ENCODE measurements around the gene TBCK.
"Not testable (repeated sequence)": the region's sequence is repeated elsewhere in the genome, so short reads cannot be mapped to it uniquely, and the experiment has no call there.

The TBCK gene

GRCh38 chr4:106119949-106120555, 196.0 kb downstream of the TBCK start:
- not testable (repeated sequence) for H3K27ac Mint-ChIP-seq; H3K9me3 Mint-ChIP-seq; H3K4me3 Mint-ChIP-seq; H3K4me1 Mint-ChIP-seq; ATAC-seq (replicated peaks); H3K27me3 Mint-ChIP-seq; DNase-seq
- peaks cover 30 to 42% of the 10 kb centered on the region in 2 donors for H3K36me3 Mint-ChIP-seq

- H3K36me3 Mint-ChIP-seq, result peaks cover 57 to 66% of the 10 kb centered on the region in 2 donors
- peaks cover 0 to 2% of the 10 kb centered on the region in 2 donors for H3K4me1 Mint-ChIP-seq
- no peak overlapping the region for H3K4me3 Mint-ChIP-seq
- H3K9me3 Mint-ChIP-seq, result peaks cover 20 to 22% of the 10 kb centered on the region in 2 donors
- H3K27ac Mint-ChIP-seq, result no peak overlapping the region
- no peaks in the 10 kb centered on the region for H3K27me3 Mint-ChIP-seq
- DNase-seq (no peak), ATAC-seq (replicated peaks) (no peak)
These were observed 200.0 kb downstream of the TBCK start for GRCh38 chr4:106116025-106116424.

- peaks cover 26 to 28% of the 10 kb centered on the region in 2 donors for H3K9me3 Mint-ChIP-seq
- ATAC-seq (replicated peaks) (no peak), DNase-seq (no peak)
- no peaks in the 10 kb centered on the region for H3K27me3 Mint-ChIP-seq
- H3K4me3 Mint-ChIP-seq, result no peak overlapping the region
- H3K36me3 Mint-ChIP-seq, result peaks cover 66 to 76% of the 10 kb centered on the region in 2 donors
- no peak overlapping the region for H3K27ac Mint-ChIP-seq
- H3K4me1 Mint-ChIP-seq, result peaks cover 0 to 2% of the 10 kb centered on the region in 2 donors
These were observed 201.7 kb downstream of the TBCK start for GRCh38 chr4:106114270-106114669.

- Mint-ChIP-seq H3K9me3 (peaks cover 40 to 41% of the 10 kb centered on the region in 2 donors), H3K36me3 (peaks cover 82 to 90% of the 10 kb centered on the region in 2 donors)
- DNase-seq; H3K27me3 Mint-ChIP-seq; ATAC-seq (replicated peaks); H3K27ac Mint-ChIP-seq; H3K4me3 Mint-ChIP-seq; H3K4me1 Mint-ChIP-seq: not testable (repeated sequence)
These were observed 204.1 kb downstream of the TBCK start for GRCh38 chr4:106111778-106112469.

DNA sequence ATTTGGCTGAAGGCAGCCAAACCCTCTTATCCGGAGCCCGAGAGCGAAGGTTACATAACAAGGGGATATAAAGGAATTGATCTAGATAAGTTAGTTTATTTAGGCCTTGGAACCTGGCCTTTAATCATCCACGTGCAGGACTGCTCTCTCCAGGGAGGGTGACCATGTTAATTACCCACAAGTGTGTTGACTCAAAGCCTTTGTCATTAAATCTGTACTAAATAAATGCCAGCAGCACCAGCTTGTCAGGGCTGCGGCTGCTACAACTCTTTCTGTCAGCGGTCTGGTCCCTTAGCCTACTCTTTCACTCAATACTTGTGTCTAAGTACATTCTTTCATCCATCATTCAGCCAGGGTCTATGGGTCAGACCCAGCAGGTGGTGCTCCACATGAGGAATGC, 206.1 kb downstream of the TBCK start:
- Mint-ChIP-seq H3K9me3 (peaks cover 45 to 50% of the 10 kb centered on the region in 2 donors), H3K36me3 (peaks cover 91 to 99% of the 10 kb centered on the region in 2 donors), H3K4me3 (no peak overlapping the region), H3K27ac (no peak overlapping the region), H3K4me1 (peaks cover 0 to 2% of the 10 kb centered on the region in 2 donors), H3K27me3 (no peaks in the 10 kb centered on the region)
- ATAC-seq (replicated peaks) (no peak), DNase-seq (no peak)

GRCh38 chr4:106105697-106106096, 210.3 kb downstream of the TBCK start:
- no peak for DNase-seq
- Mint-ChIP-seq H3K4me3 (no peak overlapping the region), H3K27ac (no peak overlapping the region), H3K9me3 (peaks cover 26 to 30% of the 10 kb centered on the region in 2 donors), H3K27me3 (no peaks in the 10 kb centered on the region), H3K36me3 (peaks cover 64 to 82% of the 10 kb centered on the region in 2 donors), H3K4me1 (peaks cover 0 to 2% of the 10 kb centered on the region in 2 donors)
- ATAC-seq (replicated peaks), result no peak

DNA sequence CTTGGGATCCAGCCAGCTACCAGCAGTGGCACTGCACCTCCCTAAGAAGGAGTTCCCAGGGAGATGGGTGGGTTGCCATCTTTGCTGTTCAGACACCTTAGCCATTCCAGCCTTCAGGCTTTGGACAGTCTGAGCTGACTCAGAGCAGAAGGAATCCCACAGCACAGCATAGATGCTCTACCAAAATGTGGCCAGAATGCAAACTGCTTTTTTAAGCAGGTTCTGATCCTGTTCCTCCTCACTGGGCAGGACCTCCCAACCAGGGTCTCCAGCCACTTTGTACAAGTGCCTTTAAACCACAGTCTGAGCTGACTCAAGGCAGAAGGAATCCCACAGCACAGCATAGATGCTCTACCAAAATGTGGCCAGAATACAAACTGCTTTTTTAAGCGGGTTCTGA, 211.7 kb downstream of the TBCK start:
- ATAC-seq (replicated peaks) (no peak), DNase-seq (no peak)
- Mint-ChIP-seq H3K4me1 (peaks cover 0 to 2% of the 10 kb centered on the region in 2 donors), H3K9me3 (peaks cover 20 to 23% of the 10 kb centered on the region in 2 donors), H3K27me3 (no peaks in the 10 kb centered on the region), H3K36me3 (peaks cover 59 to 71% of the 10 kb centered on the region in 2 donors), H3K27ac (no peak overlapping the region), H3K4me3 (no peak overlapping the region)

GRCh38 chr4:106096454-106096853, 219.6 kb downstream of the TBCK start:
- Mint-ChIP-seq H3K4me1 (no peaks in the 10 kb centered on the region), H3K4me3 (no peak overlapping the region), H3K27me3 (no peaks in the 10 kb centered on the region), H3K27ac (no peak overlapping the region), H3K36me3 (peaks cover 41 to 54% of the 10 kb centered on the region in 2 donors), H3K9me3 (peaks cover 8 to 9% of the 10 kb centered on the region in 2 donors)
- no peak for DNase-seq
- no peak for ATAC-seq (replicated peaks)

- H3K36me3 Mint-ChIP-seq, result peaks cover 48 to 58% of the 10 kb centered on the region in 2 donors
- H3K9me3 Mint-ChIP-seq, result peaks cover 18% of the 10 kb centered on the region in 2 donors
- no peak for ATAC-seq (replicated peaks)
- H3K27ac Mint-ChIP-seq, result no peak overlapping the region
- no peak overlapping the region for H3K4me3 Mint-ChIP-seq
- no peaks in the 10 kb centered on the region for H3K27me3 Mint-ChIP-seq
- DNase-seq, result no peak
- H3K4me1 Mint-ChIP-seq, result no peaks in the 10 kb centered on the region
These were observed 220.6 kb downstream of the TBCK start for GRCh38 chr4:106095408-106095807.

DNA sequence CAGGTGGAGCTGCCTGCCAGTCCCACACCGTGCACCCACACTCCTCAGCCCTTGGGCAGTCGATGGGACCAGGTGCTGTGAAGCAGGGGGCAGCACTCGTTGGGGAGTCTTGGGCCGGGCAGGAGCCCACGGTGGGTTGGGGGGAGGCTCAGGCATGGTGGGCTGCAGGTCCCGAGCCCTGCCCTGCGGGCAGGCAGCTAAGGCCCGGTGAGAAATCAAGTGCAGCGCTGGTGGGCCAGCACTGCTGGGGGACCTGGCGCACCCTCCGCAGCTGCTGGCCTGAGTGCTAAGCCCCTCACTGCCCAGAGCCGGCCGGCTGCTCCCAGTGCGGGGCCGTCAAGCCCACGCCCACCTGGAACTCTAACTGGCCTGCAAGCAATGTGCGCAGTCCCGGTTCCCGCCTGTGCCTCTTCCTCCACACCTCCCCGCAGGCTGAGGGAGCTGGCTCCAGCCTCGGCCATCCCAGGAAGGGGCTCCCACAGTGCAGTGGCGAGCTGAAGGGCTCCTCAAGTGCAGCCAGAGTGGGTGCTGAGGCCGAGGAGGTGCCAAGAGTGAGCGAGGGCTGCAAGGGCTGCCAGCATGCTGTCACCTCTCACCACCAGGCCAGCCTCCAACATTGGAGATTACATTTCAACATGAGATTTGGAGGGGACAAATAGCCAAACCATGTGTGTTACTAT, 223.5 kb downstream of the TBCK start:
- Mint-ChIP-seq H3K27me3 (no peaks in the 10 kb centered on the region), H3K36me3 (peaks cover 67 to 87% of the 10 kb centered on the region in 2 donors), H3K27ac (no peak overlapping the region), H3K4me3 (no peak overlapping the region), H3K4me1 (peaks cover 0 to 2% of the 10 kb centered on the region in 2 donors), H3K9me3 (peaks cover 31 to 35% of the 10 kb centered on the region in 2 donors)
- DNase-seq (no peak), ATAC-seq (replicated peaks) (no peak)

- ATAC-seq (replicated peaks), result no peak
- H3K36me3 Mint-ChIP-seq, result peaks cover 79 to 97% of the 10 kb centered on the region in 2 donors
These were observed 225.2 kb downstream of the TBCK start for GRCh38 chr4:106090826-106091225.

DNA sequence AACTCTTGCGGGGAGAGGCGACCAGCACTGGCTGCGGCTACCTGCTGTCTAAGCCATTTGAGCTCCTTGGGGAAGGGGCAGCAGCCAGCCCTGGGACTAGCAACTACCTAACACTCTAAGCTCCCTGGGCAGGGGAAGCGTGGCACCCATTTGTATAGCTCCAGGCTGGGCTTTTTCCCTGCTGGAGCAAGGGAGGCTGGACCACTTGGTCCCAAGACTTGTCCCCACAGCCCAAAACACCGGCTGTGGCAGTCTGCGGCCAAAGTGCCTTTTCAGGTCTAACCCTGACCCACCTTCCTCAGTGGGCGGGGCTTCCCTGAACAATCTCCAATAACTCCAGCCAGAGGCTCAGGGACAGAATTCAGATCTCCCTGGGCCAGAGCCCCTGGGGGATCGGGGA, 232.9 kb downstream of the TBCK start:
- no peaks in the 10 kb centered on the region for H3K27me3 Mint-ChIP-seq
- ATAC-seq (replicated peaks) (no peak), DNase-seq (no peak)
- H3K9me3 Mint-ChIP-seq, result peaks cover 47 to 58% of the 10 kb centered on the region in 2 donors
- no peak overlapping the region for H3K4me3 Mint-ChIP-seq
- H3K4me1 Mint-ChIP-seq, result peaks cover 10 to 16% of the 10 kb centered on the region in 2 donors
- H3K27ac Mint-ChIP-seq, result no peak overlapping the region
- H3K36me3 Mint-ChIP-seq, result peaks cover 91 to 100% of the 10 kb centered on the region in 2 donors

More at GRCh38 chr4:106090826-106091225, 225.2 kb downstream of the TBCK start:
- Mint-ChIP-seq H3K4me3 (no peak overlapping the region), H3K4me1 (peaks cover 0 to 2% of the 10 kb centered on the region in 2 donors), H3K27ac (no peak overlapping the region), H3K27me3 (no peaks in the 10 kb centered on the region), H3K9me3 (peaks cover 35 to 38% of the 10 kb centered on the region in 2 donors)
- no peak for DNase-seq

- H3K27me3 Mint-ChIP-seq, result no peaks in the 10 kb centered on the region
- peaks cover 91 to 97% of the 10 kb centered on the region in 2 donors for H3K36me3 Mint-ChIP-seq
- DNase-seq (no peak), ATAC-seq (replicated peaks) (no peak)
- peaks cover 10 to 16% of the 10 kb centered on the region in 2 donors for H3K4me1 Mint-ChIP-seq
- H3K4me3 Mint-ChIP-seq, result no peak overlapping the region
- no peak overlapping the region for H3K27ac Mint-ChIP-seq
- H3K9me3 Mint-ChIP-seq, result peaks cover 51 to 62% of the 10 kb centered on the region in 2 donors
These were observed 235.6 kb downstream of the TBCK start for GRCh38 chr4:106080376-106080775.

DNA sequence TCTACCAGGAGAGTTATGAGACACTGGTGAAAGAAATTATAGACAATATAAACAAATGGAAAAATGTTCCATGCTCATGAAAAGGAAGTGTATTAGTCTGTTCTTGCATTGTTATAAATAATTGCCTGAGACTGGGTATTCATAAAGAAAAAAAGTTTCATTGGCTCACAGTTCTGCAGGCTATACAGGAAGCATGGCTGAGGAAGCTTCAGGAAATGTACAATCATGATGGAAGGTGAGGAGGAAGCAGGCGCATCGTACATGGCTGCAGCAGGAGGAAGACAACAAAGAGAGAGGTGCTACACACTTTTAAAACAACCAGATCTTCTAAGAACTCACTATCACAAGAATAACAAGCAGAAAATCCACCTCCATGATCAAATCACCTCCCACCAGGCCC, 236.4 kb downstream of the TBCK start:
- no peak overlapping the region for H3K4me3 Mint-ChIP-seq
- DNase-seq (no peak), ATAC-seq (replicated peaks) (no peak)
- peaks cover 10 to 16% of the 10 kb centered on the region in 2 donors for H3K4me1 Mint-ChIP-seq
- H3K27ac Mint-ChIP-seq, result no peak overlapping the region
- peaks cover 90 to 96% of the 10 kb centered on the region in 2 donors for H3K36me3 Mint-ChIP-seq
- no peaks in the 10 kb centered on the region for H3K27me3 Mint-ChIP-seq
- peaks cover 46 to 58% of the 10 kb centered on the region in 2 donors for H3K9me3 Mint-ChIP-seq
